Stimulated activated effector memory CD8-positive, alpha-beta T cell treated with anti-CD3 and anti-CD28 coated beads, Interleukin-12 subunit alpha, Interleukin-12 subunit beta, amount 100 ng/mL, for 72 hours (primary cell): ENCODE measurements around the gene SLC25A48.
A peak's percentile ranks its signal among the peaks of the same experiment; 100 is the strongest.
"Not testable (repeated sequence)": the region's sequence is repeated elsewhere in the genome, so short reads cannot be mapped to it uniquely, and the experiment has no call there.

Experiments used
- ATAC-seq: fragments of 150-1000 bp; cut with Tn5 transposase; 2 replicates; pipeline ENCODE4 v1.10.0; 2021
- DNase-seq, 2 donors: peaks; one replicate each; pipeline ENCODE4 v3.0.0; 2021 to 2022; ENCODE audit warnings: low spot score in 2 of 2
- H3K27ac Mint-ChIP-seq: one replicate; pipeline ENCODE4 v1.8.0; 2022; ENCODE audit warnings: mild to moderate bottlenecking, mixed read lengths
- H3K36me3 Mint-ChIP-seq: one replicate; pipeline ENCODE4 v1.8.0; 2022; ENCODE audit warnings: mild to moderate bottlenecking, mixed read lengths
- H3K4me1 Mint-ChIP-seq: one replicate; pipeline ENCODE4 v1.8.0; 2022; ENCODE audit warnings: mixed read lengths
- H3K4me3 Mint-ChIP-seq: one replicate; pipeline ENCODE4 v1.8.0; 2022; ENCODE audit warnings: mild to moderate bottlenecking, mixed read lengths
- H3K9me3 Mint-ChIP-seq: one replicate; pipeline ENCODE4 v1.8.0; 2022; ENCODE audit warnings: mixed read lengths

Gene SLC25A48

DNA sequence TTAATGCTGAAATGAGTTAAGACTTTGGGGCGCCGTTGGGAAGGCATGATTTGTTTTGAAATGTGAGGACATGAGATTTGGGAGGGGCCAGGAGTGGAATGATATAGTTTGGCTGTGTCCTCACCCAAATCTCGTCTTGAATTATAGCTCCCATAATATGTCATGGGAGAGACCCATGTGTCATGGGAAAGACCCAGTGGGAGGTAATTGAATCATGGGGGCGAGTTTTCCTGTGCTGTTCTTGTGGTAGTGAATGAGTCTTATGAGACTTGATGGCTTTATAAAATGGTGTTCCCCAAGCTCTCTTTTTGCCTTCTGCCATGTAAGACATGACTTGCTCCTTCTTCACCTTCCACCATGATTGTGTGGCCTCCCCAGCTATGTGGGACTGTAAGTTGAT, 5.1 kb downstream of the SLC25A48 start:
- H3K4me1 Mint-ChIP-seq, result no peaks in the 10 kb centered on the region
- no peak overlapping the region for H3K27ac Mint-ChIP-seq
- peaks cover 6% of the 10 kb centered on the region for H3K9me3 Mint-ChIP-seq
- no peak overlapping the region for H3K4me3 Mint-ChIP-seq
- ATAC-seq (no peak), DNase-seq (no peak)
- H3K36me3 Mint-ChIP-seq, result no peaks in the 10 kb centered on the region

DNA sequence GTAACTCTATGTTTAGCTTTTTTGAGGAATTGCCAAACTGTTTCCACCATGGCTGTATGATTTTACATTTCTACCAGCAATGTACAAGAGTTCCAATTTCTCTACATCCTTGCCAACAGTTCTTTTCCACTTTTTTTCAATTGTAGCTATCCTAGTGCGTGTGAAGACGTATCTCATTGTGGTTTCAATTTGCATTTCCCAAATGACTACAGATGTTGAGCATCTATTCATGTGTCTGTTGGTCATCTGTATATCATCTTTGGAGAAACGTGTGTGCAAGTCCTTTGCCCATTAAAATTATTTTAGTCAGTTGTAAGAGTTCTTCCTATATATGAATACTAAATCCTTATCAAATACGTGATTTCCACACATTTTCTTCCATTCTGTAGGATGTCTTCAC, 6.5 kb downstream of the SLC25A48 start:
- no peak overlapping the region for H3K4me3 Mint-ChIP-seq
- H3K27ac Mint-ChIP-seq, result no peak overlapping the region
- DNase-seq (no peak), ATAC-seq (no peak)
- H3K9me3 Mint-ChIP-seq, result peaks cover 6% of the 10 kb centered on the region
- no peaks in the 10 kb centered on the region for H3K36me3 Mint-ChIP-seq
- no peaks in the 10 kb centered on the region for H3K4me1 Mint-ChIP-seq

DNA sequence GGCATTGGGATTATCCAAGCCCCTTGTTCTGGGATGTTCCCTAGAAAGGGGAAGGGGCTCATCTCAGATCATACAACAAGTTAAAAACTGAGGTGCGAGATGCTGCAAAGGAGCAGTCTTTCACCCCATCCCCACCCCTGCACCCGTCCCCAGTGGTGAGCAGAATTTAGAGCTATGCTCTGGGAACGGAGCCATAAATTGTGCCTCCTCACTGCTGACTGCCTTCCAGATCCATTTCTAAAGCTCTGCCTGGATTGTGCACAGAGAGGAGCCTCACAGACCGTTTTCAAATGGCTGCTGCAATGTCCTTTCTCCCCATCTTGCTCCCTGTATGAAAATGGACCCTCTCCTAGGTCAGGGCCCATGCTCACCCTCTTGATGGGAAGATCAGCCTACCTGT, 8.3 kb downstream of the SLC25A48 start:
- no peaks in the 10 kb centered on the region for H3K4me1 Mint-ChIP-seq
- ATAC-seq, result no peak
- no peak overlapping the region for H3K4me3 Mint-ChIP-seq
- peaks cover 4% of the 10 kb centered on the region for H3K9me3 Mint-ChIP-seq
- no peak for DNase-seq
- H3K27ac Mint-ChIP-seq, result no peak overlapping the region
- no peaks in the 10 kb centered on the region for H3K36me3 Mint-ChIP-seq

GRCh38 chr5:135843571-135844337, 9.3 kb downstream of the SLC25A48 start:
- no peaks in the 10 kb centered on the region for H3K9me3 Mint-ChIP-seq
- no peak for DNase-seq
- H3K36me3 Mint-ChIP-seq, result no peaks in the 10 kb centered on the region
- H3K27ac Mint-ChIP-seq, result no peak overlapping the region
- H3K4me1 Mint-ChIP-seq, result no peaks in the 10 kb centered on the region
- H3K4me3 Mint-ChIP-seq, result no peak overlapping the region
- peak; percentile 22 for ATAC-seq

DNA sequence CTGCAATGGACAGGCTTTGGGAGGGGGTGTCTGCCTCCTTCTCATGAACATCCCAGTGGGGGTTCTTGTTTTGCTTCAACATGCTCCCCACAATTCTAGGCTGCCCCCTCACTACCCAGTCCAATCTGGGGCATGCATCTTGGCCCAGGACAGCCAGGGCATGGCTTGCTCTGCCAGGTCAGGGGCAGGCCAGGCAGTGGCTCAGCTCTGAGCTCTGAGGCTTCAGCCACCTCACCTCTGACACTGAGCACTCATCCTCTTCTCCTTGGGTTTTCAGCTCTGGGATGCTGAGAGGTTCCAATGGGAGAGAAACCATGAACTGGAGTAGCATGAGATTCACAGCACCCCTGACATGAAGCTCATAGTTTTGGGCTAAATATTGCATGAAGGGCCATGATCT, 11.8 kb downstream of the SLC25A48 start:
- H3K4me3 Mint-ChIP-seq, result no peak overlapping the region
- no peak overlapping the region for H3K27ac Mint-ChIP-seq
- H3K36me3 Mint-ChIP-seq, result no peaks in the 10 kb centered on the region
- H3K4me1 Mint-ChIP-seq, result no peaks in the 10 kb centered on the region
- DNase-seq (no peak), ATAC-seq (no peak)
- no peaks in the 10 kb centered on the region for H3K9me3 Mint-ChIP-seq

DNA sequence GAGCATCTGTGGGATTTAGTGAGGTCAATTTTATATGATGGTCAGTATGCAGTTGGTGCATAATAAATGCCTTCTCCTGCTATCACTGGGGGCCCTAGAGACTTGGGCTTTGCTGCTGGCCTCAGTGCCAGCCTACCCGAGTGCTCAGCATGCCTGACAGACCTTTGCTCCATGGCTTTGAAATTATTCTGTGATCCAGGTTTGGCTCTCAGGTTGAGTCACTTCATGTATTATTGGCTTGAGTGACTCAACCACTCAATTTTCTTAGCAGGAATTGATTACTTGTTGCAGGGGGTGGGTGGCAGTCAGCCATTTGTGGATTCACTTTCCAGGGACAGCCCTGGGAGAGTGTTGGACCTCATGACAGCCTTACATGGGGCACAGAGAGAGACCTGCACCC, 13.5 kb downstream of the SLC25A48 start:
- DNase-seq (no peak), ATAC-seq (no peak)
- Mint-ChIP-seq H3K36me3 (no peaks in the 10 kb centered on the region), H3K9me3 (no peaks in the 10 kb centered on the region), H3K4me1 (no peaks in the 10 kb centered on the region), H3K4me3 (no peak overlapping the region), H3K27ac (no peak overlapping the region)

DNA sequence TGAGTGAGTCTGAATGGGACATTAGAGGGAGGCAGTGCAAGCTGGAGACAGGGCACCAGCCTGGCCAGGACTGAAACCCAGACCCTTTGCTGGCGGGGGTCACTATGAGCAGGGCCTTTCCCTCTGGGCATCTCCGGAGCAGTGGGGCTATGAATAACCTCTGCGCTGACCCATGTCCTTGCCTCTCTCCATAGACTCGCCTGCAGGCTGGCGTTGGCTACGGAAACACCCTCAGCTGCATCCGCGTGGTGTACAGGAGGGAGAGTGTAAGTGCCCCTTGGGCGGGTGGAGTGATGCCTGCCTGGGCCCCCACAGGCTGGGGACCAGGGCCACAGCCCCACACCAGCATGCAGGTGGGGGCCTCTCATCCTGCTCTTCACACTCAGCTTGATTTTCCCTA, 15.8 kb downstream of the SLC25A48 start:
- peak; percentile 27 for ATAC-seq
- Mint-ChIP-seq H3K36me3 (no peaks in the 10 kb centered on the region), H3K4me1 (no peaks in the 10 kb centered on the region), H3K4me3 (no peak overlapping the region), H3K9me3 (no peaks in the 10 kb centered on the region), H3K27ac (no peak overlapping the region)
- DNase-seq, result no peak

GRCh38 chr5:135850671-135851070, 16.2 kb downstream of the SLC25A48 start:
- H3K4me3 Mint-ChIP-seq, result no peak overlapping the region
- ATAC-seq, result no peak
- no peaks in the 10 kb centered on the region for H3K4me1 Mint-ChIP-seq
- no peak for DNase-seq
- H3K27ac Mint-ChIP-seq, result no peak overlapping the region
- H3K9me3 Mint-ChIP-seq, result no peaks in the 10 kb centered on the region
- H3K36me3 Mint-ChIP-seq, result no peaks in the 10 kb centered on the region

- no peak overlapping the region for H3K4me3 Mint-ChIP-seq
- no peak for DNase-seq
- no peaks in the 10 kb centered on the region for H3K9me3 Mint-ChIP-seq
- H3K36me3 Mint-ChIP-seq, result no peaks in the 10 kb centered on the region
- H3K4me1 Mint-ChIP-seq, result no peaks in the 10 kb centered on the region
- no peak overlapping the region for H3K27ac Mint-ChIP-seq
- ATAC-seq, result no peak
These were observed 16.9 kb downstream of the SLC25A48 start for GRCh38 chr5:135851186-135851914.

- H3K4me1 Mint-ChIP-seq, result no peaks in the 10 kb centered on the region
These were observed 17.7 kb downstream of the SLC25A48 start for GRCh38 chr5:135851915-135852845.

DNA sequence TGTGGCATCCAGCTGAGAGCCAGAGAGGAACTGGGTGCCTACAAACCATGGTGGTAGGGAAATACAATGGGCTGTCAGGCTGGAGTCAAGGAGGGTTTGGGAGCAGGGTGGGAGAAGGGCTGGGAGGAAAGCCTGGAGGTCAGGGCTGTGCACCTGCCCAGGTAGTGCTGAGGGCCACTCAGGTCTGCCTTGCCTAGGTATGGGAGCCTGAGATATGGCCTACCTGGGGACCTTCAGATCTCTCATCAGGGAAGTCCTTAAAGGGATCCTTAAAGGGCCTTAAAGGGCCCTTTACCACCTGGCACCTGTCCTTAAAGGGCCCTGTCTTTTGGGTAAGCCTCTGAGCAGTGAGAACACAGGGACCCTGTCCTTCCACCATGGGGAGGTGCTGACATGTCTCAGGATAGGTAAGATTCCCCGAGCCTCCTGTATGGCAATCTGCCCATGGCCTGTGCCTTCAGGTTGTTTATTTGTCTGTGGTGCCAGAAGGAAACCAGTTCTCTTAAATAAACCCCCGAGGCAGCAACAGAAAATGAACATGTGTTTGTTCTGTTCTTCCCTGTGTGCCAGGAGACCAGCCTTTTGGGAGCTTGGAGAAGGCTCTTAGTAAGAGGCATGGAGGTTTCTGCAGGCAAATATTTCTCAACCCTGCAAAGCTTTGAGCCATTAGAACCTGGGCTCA, 23.3 kb downstream of the SLC25A48 start:
- Mint-ChIP-seq H3K4me3 (no peak overlapping the region), H3K27ac (no peak overlapping the region), H3K36me3 (no peaks in the 10 kb centered on the region), H3K9me3 (no peaks in the 10 kb centered on the region), H3K4me1 (no peaks in the 10 kb centered on the region)
- ATAC-seq (peak; percentile 39), DNase-seq (no peak)

More at GRCh38 chr5:135851915-135852845, 17.7 kb downstream of the SLC25A48 start:
- ATAC-seq (no peak), DNase-seq (no peak)
- no peaks in the 10 kb centered on the region for H3K9me3 Mint-ChIP-seq
- no peak overlapping the region for H3K4me3 Mint-ChIP-seq
- H3K36me3 Mint-ChIP-seq, result no peaks in the 10 kb centered on the region
- H3K27ac Mint-ChIP-seq, result no peak overlapping the region

- not testable (repeated sequence) for H3K36me3 Mint-ChIP-seq, H3K4me3 Mint-ChIP-seq, H3K9me3 Mint-ChIP-seq, DNase-seq, ATAC-seq, H3K4me1 Mint-ChIP-seq, H3K27ac Mint-ChIP-seq
These were observed 24.7 kb downstream of the SLC25A48 start for GRCh38 chr5:135859186-135859585.

DNA sequence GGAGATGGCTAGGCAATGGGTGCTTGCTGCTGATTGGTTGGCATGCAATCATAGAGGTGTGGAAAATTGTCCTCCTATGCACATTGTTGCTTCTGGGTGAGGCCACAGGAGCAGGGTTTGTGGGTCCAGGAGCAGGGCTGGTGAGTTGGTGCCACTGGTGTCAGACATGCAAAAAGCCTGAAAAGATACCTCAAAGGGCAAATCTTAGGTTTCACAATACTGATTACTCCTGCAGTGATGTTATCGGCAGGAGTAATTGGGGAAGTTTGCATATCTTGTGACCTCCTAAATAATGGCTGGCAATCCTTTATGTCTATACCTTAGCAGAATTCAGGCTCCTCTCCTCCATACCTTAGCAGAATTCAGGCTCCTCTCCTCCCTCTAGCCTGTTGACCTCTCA, 25.2 kb downstream of the SLC25A48 start:
- no peak for ATAC-seq
- no peaks in the 10 kb centered on the region for H3K9me3 Mint-ChIP-seq

DNA sequence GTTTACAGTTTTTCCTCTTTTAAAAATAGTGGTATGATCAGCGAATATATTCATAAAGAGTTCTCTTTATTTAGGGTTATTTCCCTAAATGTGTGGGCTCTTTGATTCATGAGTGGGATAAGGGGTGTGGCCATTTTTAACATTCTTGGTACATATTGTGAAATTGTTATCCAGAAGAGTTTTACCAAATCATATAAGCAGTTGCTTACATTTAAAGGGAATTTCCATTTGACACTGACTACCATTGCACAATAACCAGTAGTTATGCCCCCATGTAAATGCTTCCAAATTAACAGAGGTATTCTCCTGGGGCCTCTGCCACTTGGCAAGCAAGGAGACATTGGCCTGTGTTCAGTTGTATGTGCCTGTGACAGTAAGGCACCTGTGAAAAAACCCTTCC, 27.2 kb downstream of the SLC25A48 start:
- Mint-ChIP-seq H3K9me3 (no peaks in the 10 kb centered on the region), H3K4me3 (no peak overlapping the region), H3K36me3 (no peaks in the 10 kb centered on the region), H3K27ac (no peak overlapping the region), H3K4me1 (no peaks in the 10 kb centered on the region)
- ATAC-seq, result no peak
- DNase-seq, result no peak

More for the DNA sequence above, 25.2 kb downstream of the SLC25A48 start:
- Mint-ChIP-seq H3K27ac (no peak overlapping the region), H3K4me3 (no peak overlapping the region), H3K36me3 (no peaks in the 10 kb centered on the region), H3K4me1 (no peaks in the 10 kb centered on the region)
- DNase-seq, result no peak

DNA sequence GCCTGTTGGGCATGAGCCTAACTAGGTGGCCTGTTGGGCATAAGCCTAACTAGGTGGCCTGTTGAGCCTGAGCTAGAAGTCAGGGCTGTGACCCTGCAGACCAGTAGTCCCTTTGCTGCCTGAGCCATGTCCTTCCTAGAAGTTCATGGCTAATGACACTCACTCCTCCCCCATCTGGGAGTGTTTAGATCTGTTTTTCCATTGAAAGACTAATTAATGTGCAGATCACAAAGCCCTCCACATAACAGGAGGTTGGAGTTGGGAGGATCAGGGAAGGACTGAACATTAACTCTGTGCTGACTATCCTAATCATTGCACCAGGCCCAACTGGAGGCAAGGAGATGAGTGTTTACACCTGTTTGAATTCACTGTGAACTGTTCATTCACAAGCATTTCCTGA, 27.6 kb downstream of the SLC25A48 start:
- Mint-ChIP-seq H3K27ac (no peak overlapping the region), H3K9me3 (no peaks in the 10 kb centered on the region), H3K36me3 (no peaks in the 10 kb centered on the region), H3K4me3 (no peak overlapping the region), H3K4me1 (no peaks in the 10 kb centered on the region)
- DNase-seq (no peak), ATAC-seq (no peak)
